Measurements from ENCODE around the gene MYO3B. TPM values are rescaled to one million over a fixed set of nuclear protein-coding genes. Genes with fewer than 3 reads are reported as not detected.
A peak's percentile ranks its signal among the peaks of the same experiment; 100 is the strongest.

MYO3B gene
- total RNA-seq, 1 experiment from 2014 or later = not detected

- Histone ChIP-seq H3K27ac (no peak overlapping the region), H3K36me3 (no peaks in the 10 kb centered on the region), H3K4me1 (replicated peaks) (no peaks in the 10 kb centered on the region), H3K4me3 (no peak overlapping the region), H3K9me3 (replicated peaks) (no peaks in the 10 kb centered on the region), H3K27me3 (replicated peaks) (no peaks in the 10 kb centered on the region)
- no peak for DNase-seq (ENCODE audit: low read depth in 1 of 2, low spot score in 2 of 2)
These were observed 268.1 kb downstream of the MYO3B start for GRCh38 chr2:170446078-170446477.

GRCh38 chr2:170449034-170449433, 271.1 kb downstream of the MYO3B start:
- Histone ChIP-seq H3K27ac (no peak overlapping the region), H3K4me1 (replicated peaks) (no peaks in the 10 kb centered on the region), H3K4me3 (no peak overlapping the region), H3K9me3 (replicated peaks) (no peaks in the 10 kb centered on the region), H3K36me3 (no peaks in the 10 kb centered on the region), H3K27me3 (replicated peaks) (no peaks in the 10 kb centered on the region)
- no peak for DNase-seq (ENCODE audit: low read depth in 1 of 2, low spot score in 2 of 2)

- Histone ChIP-seq H3K27ac (no peak overlapping the region), H3K27me3 (replicated peaks) (no peaks in the 10 kb centered on the region), H3K9me3 (replicated peaks) (no peaks in the 10 kb centered on the region), H3K4me3 (no peak overlapping the region), H3K4me1 (replicated peaks) (no peaks in the 10 kb centered on the region; the same call in 1 of the 2 replicates), H3K36me3 (no peaks in the 10 kb centered on the region)
- DNase-seq (ENCODE audit: low read depth in 1 of 2, low spot score in 2 of 2) = no peak
These were observed 276.8 kb downstream of the MYO3B start for GRCh38 chr2:170454471-170455372.

- DNase-seq (ENCODE audit: low read depth in 1 of 2, low spot score in 2 of 2) = peak in 1 of 2 experiments; percentile 7
These were observed 277.9 kb downstream of the MYO3B start for GRCh38 chr2:170455617-170456426.

GRCh38 chr2:170456914-170457313, 279.0 kb downstream of the MYO3B start:
- H3K9me3 ChIP-seq (replicated peaks) = no peaks in the 10 kb centered on the region

More at GRCh38 chr2:170455617-170456426, 277.9 kb downstream of the MYO3B start:
- Histone ChIP-seq H3K4me1 (replicated peaks) (no peaks in the 10 kb centered on the region; the same call in 1 of the 2 replicates), H3K36me3 (no peaks in the 10 kb centered on the region), H3K27me3 (replicated peaks) (no peaks in the 10 kb centered on the region), H3K4me3 (no peak overlapping the region), H3K9me3 (replicated peaks) (no peaks in the 10 kb centered on the region), H3K27ac (no peak overlapping the region)

GRCh38 chr2:170457742-170458141, 279.8 kb downstream of the MYO3B start:
- Histone ChIP-seq H3K27ac (no peak overlapping the region), H3K4me3 (no peak overlapping the region), H3K4me1 (replicated peaks) (no peaks in the 10 kb centered on the region; the same call in 1 of the 2 replicates), H3K9me3 (replicated peaks) (no peaks in the 10 kb centered on the region), H3K36me3 (no peaks in the 10 kb centered on the region), H3K27me3 (replicated peaks) (no peaks in the 10 kb centered on the region)
- no peak for DNase-seq (ENCODE audit: low read depth in 1 of 2, low spot score in 2 of 2)

More at GRCh38 chr2:170456914-170457313, 279.0 kb downstream of the MYO3B start:
- Histone ChIP-seq H3K27me3 (replicated peaks) (no peaks in the 10 kb centered on the region), H3K4me1 (replicated peaks) (no peaks in the 10 kb centered on the region; the same call in 1 of the 2 replicates), H3K4me3 (no peak overlapping the region), H3K27ac (no peak overlapping the region), H3K36me3 (no peaks in the 10 kb centered on the region)
- no peak for DNase-seq (ENCODE audit: low read depth in 1 of 2, low spot score in 2 of 2)

GRCh38 chr2:170461889-170462288, 283.9 kb downstream of the MYO3B start:
- H3K4me3 ChIP-seq = no peak overlapping the region
- H3K36me3 ChIP-seq = no peaks in the 10 kb centered on the region
- H3K27ac ChIP-seq = no peak overlapping the region
- no peaks in the 10 kb centered on the region for H3K9me3 ChIP-seq (replicated peaks)
- DNase-seq (ENCODE audit: low read depth in 1 of 2, low spot score in 2 of 2) = no peak
- no peaks in the 10 kb centered on the region for H3K4me1 ChIP-seq (replicated peaks)
- no peaks in the 10 kb centered on the region for H3K27me3 ChIP-seq (replicated peaks)

- Histone ChIP-seq H3K36me3 (no peaks in the 10 kb centered on the region), H3K4me3 (no peak overlapping the region), H3K4me1 (replicated peaks) (no peaks in the 10 kb centered on the region), H3K27ac (no peak overlapping the region), H3K9me3 (replicated peaks) (no peaks in the 10 kb centered on the region), H3K27me3 (replicated peaks) (no peaks in the 10 kb centered on the region)
- DNase-seq (ENCODE audit: low read depth in 1 of 2, low spot score in 2 of 2) = no peak
These were observed 284.7 kb downstream of the MYO3B start for GRCh38 chr2:170462433-170463205.

GRCh38 chr2:170463206-170463537, 285.2 kb downstream of the MYO3B start:
- H3K4me3 ChIP-seq = no peak overlapping the region
- no peaks in the 10 kb centered on the region for H3K4me1 ChIP-seq (replicated peaks)
- no peak overlapping the region for H3K27ac ChIP-seq
- no peak for DNase-seq (ENCODE audit: low read depth in 1 of 2, low spot score in 2 of 2)
- H3K9me3 ChIP-seq (replicated peaks) = no peaks in the 10 kb centered on the region
- H3K27me3 ChIP-seq (replicated peaks) = no peaks in the 10 kb centered on the region
- H3K36me3 ChIP-seq = no peaks in the 10 kb centered on the region

GRCh38 chr2:170464268-170464667, 286.3 kb downstream of the MYO3B start:
- no peak overlapping the region for H3K27ac ChIP-seq

GRCh38 chr2:170465241-170465640, 287.3 kb downstream of the MYO3B start:
- Histone ChIP-seq H3K4me1 (replicated peaks) (no peaks in the 10 kb centered on the region), H3K36me3 (no peaks in the 10 kb centered on the region), H3K9me3 (replicated peaks) (no peaks in the 10 kb centered on the region; the same call in 1 of the 2 replicates), H3K4me3 (no peak overlapping the region), H3K27ac (no peak overlapping the region), H3K27me3 (replicated peaks) (no peaks in the 10 kb centered on the region)
- DNase-seq (ENCODE audit: low read depth in 1 of 2, low spot score in 2 of 2) = no peak

More at GRCh38 chr2:170464268-170464667, 286.3 kb downstream of the MYO3B start:
- H3K4me3 ChIP-seq = no peak overlapping the region
- H3K4me1 ChIP-seq (replicated peaks) = no peaks in the 10 kb centered on the region
- H3K27me3 ChIP-seq (replicated peaks) = no peaks in the 10 kb centered on the region
- no peaks in the 10 kb centered on the region for H3K36me3 ChIP-seq
- no peaks in the 10 kb centered on the region for H3K9me3 ChIP-seq (replicated peaks)
- DNase-seq (ENCODE audit: low read depth in 1 of 2, low spot score in 2 of 2) = no peak

- Histone ChIP-seq H3K4me3 (no peak overlapping the region), H3K27me3 (replicated peaks) (no peaks in the 10 kb centered on the region), H3K27ac (no peak overlapping the region), H3K9me3 (replicated peaks) (no peaks in the 10 kb centered on the region; the same call in 1 of the 2 replicates), H3K36me3 (no peaks in the 10 kb centered on the region), H3K4me1 (replicated peaks) (no peaks in the 10 kb centered on the region)
- DNase-seq (ENCODE audit: low read depth in 1 of 2, low spot score in 2 of 2) = no peak
These were observed 288.7 kb downstream of the MYO3B start for GRCh38 chr2:170466632-170467031.

Data from SJSA1 (cell line).